Liver (tissue), 9 donors: ENCODE data around the gene MAP2K6. TPM values are rescaled to one million over a fixed set of nuclear protein-coding genes. Genes with fewer than 3 reads are reported as not detected.
"Not testable (repeated sequence)": the region's sequence is repeated elsewhere in the genome, so short reads cannot be mapped to it uniquely, and the experiment has no call there.

Experiments
- DNase-seq: peaks from one replicate; pipeline ENCODE4 v3.0.0-alpha.2; 2017; ENCODE audit warnings: low spot score
- H3K27ac ChIP-seq, 2 donors: one replicate each; pipeline ENCODE4 v1.7.0; 2013; ENCODE audit warnings: inconsistent platforms in 2 of 2, low read length in 2 of 2, control low read depth in 1 of 2, low read depth in 1 of 2, mild to moderate bottlenecking in 1 of 2
- H3K27me3 ChIP-seq, 4 donors: one replicate each; pipeline versions ENCODE4 v1.6.1 to v1.7.0; 2013; ENCODE audit warnings: low read length in 3 of 4, inconsistent platforms in 1 of 4, mild to moderate bottlenecking in 1 of 4, moderate library complexity in 1 of 4; ENCODE audit not compliant: control insufficient read depth in 4 of 4, insufficient read depth in 4 of 4
- H3K36me3 ChIP-seq, 4 donors: one replicate each; pipeline versions ENCODE4 v1.6.1 to v1.7.0; 2013; ENCODE audit warnings: low read length in 3 of 4, mild to moderate bottlenecking in 3 of 4, low read depth in 1 of 4, moderate library complexity in 1 of 4; ENCODE audit not compliant: control insufficient read depth in 4 of 4, insufficient read depth in 3 of 4
- H3K4me1 ChIP-seq, 4 donors: one replicate each; pipeline versions ENCODE4 v1.6.1 to v1.7.0; 2013; ENCODE audit warnings: low read length in 3 of 4, mild to moderate bottlenecking in 3 of 4, moderate library complexity in 1 of 4; ENCODE audit not compliant: control insufficient read depth in 4 of 4, insufficient read depth in 4 of 4
- H3K4me3 ChIP-seq, 3 donors: one replicate each; pipeline versions ENCODE4 v1.6.1 to v1.7.0; 2013; ENCODE audit warnings: low read length in 3 of 3, control low read depth in 1 of 3, low read depth in 1 of 3, mild to moderate bottlenecking in 1 of 3
- H3K9ac ChIP-seq, 2 donors: one replicate each; pipeline ENCODE4 v1.7.0; 2013; ENCODE audit warnings: low read length in 2 of 2, mild to moderate bottlenecking in 2 of 2, moderate library complexity in 2 of 2, control low read depth in 1 of 2, low read depth in 1 of 2
- H3K9me3 ChIP-seq, 4 donors: one replicate each; pipeline versions ENCODE4 v1.6.1 to v1.7.0; 2013; ENCODE audit warnings: low read length in 3 of 4; ENCODE audit not compliant: control insufficient read depth in 4 of 4
- ATF3 ChIP-seq: IDR thresholded peaks from 2 replicates; pipeline ENCODE4 v1.6.1; 2016; ENCODE audit warnings: antibody characterized with exemption
- CTCF ChIP-seq: fragments of 150-350 bp; IDR thresholded peaks from 2 replicates; pipeline ENCODE4 v1.5.1; 2017; ENCODE audit warnings: improper control_type of control experiment, low read depth, low read length; ENCODE audit not compliant: missing input control
- EGR1 ChIP-seq, 2 donors: IDR thresholded peaks; 2 replicates each; pipeline ENCODE4 v1.6.1; 2016 to 2018; ENCODE audit warnings: antibody characterized with exemption in 2 of 2, low read depth in 2 of 2
- FOXA1 ChIP-seq: IDR thresholded peaks from 2 replicates; pipeline ENCODE4 v1.6.1; 2016; ENCODE audit warnings: antibody characterized with exemption
- FOXA2 ChIP-seq: IDR thresholded peaks from 2 replicates; pipeline ENCODE4 v1.6.1; 2016; ENCODE audit warnings: antibody characterized with exemption
- GABPA ChIP-seq, 2 donors: IDR thresholded peaks in 1 of 2; conservative IDR thresholded peaks in 1 of 2; 2 replicates each; pipeline ENCODE4 v1.6.1; 2016; ENCODE audit warnings: antibody characterized with exemption in 2 of 2, mild to moderate bottlenecking in 1 of 2, moderate library complexity in 1 of 2
- HNF4A ChIP-seq, 2 donors: conservative IDR thresholded peaks; 2 replicates each; pipeline ENCODE4 v1.6.1; 2016; ENCODE audit warnings: antibody characterized with exemption in 2 of 2, mild to moderate bottlenecking in 2 of 2
- HNF4G ChIP-seq: IDR thresholded peaks from 2 replicates; pipeline ENCODE4 v1.6.1; 2016; ENCODE audit warnings: antibody characterized with exemption
- JUND ChIP-seq, 2 donors: IDR thresholded peaks; 2 replicates each; pipeline ENCODE4 v1.6.1; 2016; ENCODE audit warnings: antibody characterized with exemption in 2 of 2
- MAX ChIP-seq: IDR thresholded peaks from 2 replicates; pipeline ENCODE4 v1.6.1; 2016; ENCODE audit warnings: antibody characterized with exemption
- NR2F2 ChIP-seq: IDR thresholded peaks from 2 replicates; pipeline ENCODE4 v1.6.1; 2016; ENCODE audit warnings: antibody characterized with exemption
- RAD21 ChIP-seq, 2 donors: IDR thresholded peaks; 2 replicates each; pipeline ENCODE4 v1.6.1; 2016; ENCODE audit warnings: antibody characterized with exemption in 2 of 2, mild to moderate bottlenecking in 2 of 2
- REST ChIP-seq: IDR thresholded peaks from 2 replicates; pipeline ENCODE4 v1.6.1; 2016; ENCODE audit warnings: antibody characterized with exemption, mild to moderate bottlenecking
- RXRA ChIP-seq, 2 donors: IDR thresholded peaks; 2 replicates each; pipeline ENCODE4 v1.6.1; 2017 to 2018; ENCODE audit warnings: antibody characterized with exemption in 2 of 2, mild to moderate bottlenecking in 1 of 2
- SP1 ChIP-seq: IDR thresholded peaks from 2 replicates; pipeline ENCODE4 v1.6.1; 2018; ENCODE audit warnings: antibody characterized with exemption, mild to moderate bottlenecking
- TAF1 ChIP-seq: conservative IDR thresholded peaks from 2 replicates; pipeline ENCODE4 v1.6.1; 2016; ENCODE audit warnings: antibody characterized with exemption, mild to moderate bottlenecking
- YY1 ChIP-seq: IDR thresholded peaks from 2 replicates; pipeline ENCODE4 v1.6.1; 2016; ENCODE audit warnings: antibody characterized with exemption, mild to moderate bottlenecking
- ZBTB33 ChIP-seq: IDR thresholded peaks from 2 replicates; pipeline ENCODE4 v1.6.1; 2016; ENCODE audit warnings: antibody characterized with exemption
- WGBS: extraction: QIAGEN DNeasy Blood & Tissue Kit; methylation state at CpG from one replicate; pipeline ENCODE4 v1.1.7; 2013; 5-methylcytosine and 5-hydroxymethylcytosine counted together
- polyA plus RNA-seq, 2 donors: library from polyadenylated mRNA; stranded (reverse) in 1 of 2; unstranded in 1 of 2; fragments of 200-250 nt in 1 of 2; fragments of >200 nt in 1 of 2; fragmentation: Nextera tagmentation in 1 of 2; extraction: Ambion mirVana in 1 of 2; gene quantifications; one replicate each; pipeline versions ENCODE4 v1.2.1 to v1.2.3, GENCODE V29; 2013 to 2015
- total RNA-seq, 2 donors: library from RNA; depleted of rRNA; stranded (reverse); fragments of >200 nt; gene quantifications; one replicate each; pipeline ENCODE4 v1.2.3, GENCODE V29; 2014
- donor health status: healthy.
- donor health status: healthy.
- donor health status: healthy.
- donor health status: healthy.
- donor health status: healthy.

The MAP2K6 gene
- total and polyA plus RNA-seq, 4 donors = 0.31 to 5.4 (median 2.6) TPM

GRCh38 chr17:69478916-69479315 is 64.4 kb downstream of the MAP2K6 start:
- WGBS = 75% methylated on average over 4 of the region's 4 CpGs
- TF ChIP-seq SP1 (no peak), FOXA2 (no peak), RXRA (IDR thresholded peaks at IDR 0.05) (no peak), YY1 (no peak), ATF3 (no peak), CTCF (no peak), RAD21 (IDR thresholded peaks at IDR 0.05) (no peak), REST (no peak), TAF1 (no peak), MAX (no peak), ZBTB33 (no peak), JUND (IDR thresholded peaks at IDR 0.05) (no peak), FOXA1 (no peak), GABPA (IDR thresholded peaks at IDR 0.05 in 1 of 2, conservative IDR thresholded peaks at IDR 0.05 in 1 of 2) (no peak), HNF4G (no peak), HNF4A (conservative IDR thresholded peaks at IDR 0.05) (no peak), NR2F2 (no peak), EGR1 (IDR thresholded peaks at IDR 0.05; ENCODE audit: low read depth in 2 of 2) (no peak)
- H3K9ac ChIP-seq = no peak overlapping the region
- no peaks in the 10 kb centered on the region for H3K27me3 ChIP-seq
- no peaks in the 10 kb centered on the region for H3K36me3 ChIP-seq
- H3K4me3 ChIP-seq = no peak overlapping the region
- no peak overlapping the region for H3K27ac ChIP-seq
- peaks cover 0 to 18% (median 6%) of the 10 kb centered on the region in 4 donors for H3K4me1 ChIP-seq
- no peaks in the 10 kb centered on the region for H3K9me3 ChIP-seq
- no peak for DNase-seq

GRCh38 chr17:69479756-69480155 is 65.3 kb downstream of the MAP2K6 start:
- H3K9me3 ChIP-seq, H3K36me3 ChIP-seq, H3K27me3 ChIP-seq, DNase-seq, H3K4me3 ChIP-seq, H3K27ac ChIP-seq, H3K9ac ChIP-seq: not testable (repeated sequence)
- H3K4me1 ChIP-seq = peaks cover 0 to 13% (median 4%) of the 10 kb centered on the region in 4 donors
- 97% methylated on average over 7 of the region's 7 CpGs for WGBS
